ENCODE measurements around the gene IL23R. TPM values are rescaled to one million over a fixed set of nuclear protein-coding genes. Genes with fewer than 3 reads are reported as not detected.
"Not testable (repeated sequence)": the region's sequence is repeated elsewhere in the genome, so short reads cannot be mapped to it uniquely, and the experiment has no call there.

The IL23R gene
- total RNA-seq, 4 donors from 2014 or later = not detected

GRCh38 chr1:67201891-67202290, 35.6 kb downstream of the IL23R start:
- H3K27me3 ChIP-seq = no peaks in the 10 kb centered on the region
- H3K36me3 ChIP-seq = no peaks in the 10 kb centered on the region
- WGBS, 2 donors = 72 to 88% methylated on average over 1 of the region's 1 CpG
- no peaks in the 10 kb centered on the region for H3K9me3 ChIP-seq
- DNase-seq (ENCODE audit: low spot score in 2 of 2) = no peak
- TF ChIP-seq EP300 (IDR thresholded peaks at IDR 0.05) (no peak), POLR2A (IDR thresholded peaks at IDR 0.05) (no peak), CTCF (IDR thresholded peaks at IDR 0.05) (no peak)
- no peak overlapping the region for H3K4me3 ChIP-seq
- H3K27ac ChIP-seq = no peak overlapping the region
- no peaks in the 10 kb centered on the region for H3K4me1 ChIP-seq

- no peaks in the 10 kb centered on the region for H3K4me1 ChIP-seq
- no peak for TF ChIP-seq CTCF (IDR thresholded peaks at IDR 0.05)
- no peak for TF ChIP-seq POLR2A (IDR thresholded peaks at IDR 0.05)
- TF ChIP-seq EP300 (IDR thresholded peaks at IDR 0.05) = no peak
- H3K4me3 ChIP-seq = no peak overlapping the region
- H3K27me3 ChIP-seq = no peaks in the 10 kb centered on the region
- H3K36me3 ChIP-seq = no peaks in the 10 kb centered on the region
- no peak overlapping the region for H3K27ac ChIP-seq
- H3K9me3 ChIP-seq = no peaks in the 10 kb centered on the region
- 72 to 75% methylated on average over 8 of the region's 8 CpGs for WGBS, 2 donors
- no peak for DNase-seq (ENCODE audit: low spot score in 2 of 2)
Observed at GRCh38 chr1:67204298-67204980, 38.2 kb downstream of the IL23R start.

- not testable (repeated sequence) for H3K4me1 ChIP-seq; H3K27ac ChIP-seq; H3K4me3 ChIP-seq; H3K9me3 ChIP-seq; DNase-seq (ENCODE audit: low spot score in 2 of 2); H3K27me3 ChIP-seq; H3K36me3 ChIP-seq
- 93 to 94% methylated on average over 5 of the region's 5 CpGs for WGBS, 2 donors
Observed at GRCh38 chr1:67207398-67207797, 41.1 kb downstream of the IL23R start.

GRCh38 chr1:67208217-67208616, 42.0 kb downstream of the IL23R start:
- H3K27me3 ChIP-seq = no peaks in the 10 kb centered on the region
- no peaks in the 10 kb centered on the region for H3K9me3 ChIP-seq
- no peaks in the 10 kb centered on the region for H3K36me3 ChIP-seq
- no peaks in the 10 kb centered on the region for H3K4me1 ChIP-seq
- 74 to 78% methylated on average over 2 of the region's 2 CpGs for WGBS, 2 donors
- no peak for DNase-seq (ENCODE audit: low spot score in 2 of 2)
- H3K27ac ChIP-seq = no peak overlapping the region
- H3K4me3 ChIP-seq = no peak overlapping the region
- TF ChIP-seq CTCF (IDR thresholded peaks at IDR 0.05) (no peak), POLR2A (IDR thresholded peaks at IDR 0.05) (no peak), EP300 (IDR thresholded peaks at IDR 0.05) (no peak)

GRCh38 chr1:67209521-67209920, 43.3 kb downstream of the IL23R start:
- H3K36me3 ChIP-seq = no peaks in the 10 kb centered on the region
- H3K9me3 ChIP-seq = no peaks in the 10 kb centered on the region
- no peaks in the 10 kb centered on the region for H3K4me1 ChIP-seq
- no peaks in the 10 kb centered on the region for H3K27me3 ChIP-seq
- 47 to 53% methylated on average over 3 of the region's 3 CpGs for WGBS, 2 donors
- no peak overlapping the region for H3K27ac ChIP-seq
- H3K4me3 ChIP-seq = no peak overlapping the region
- TF ChIP-seq CTCF (IDR thresholded peaks at IDR 0.05) (no peak), EP300 (IDR thresholded peaks at IDR 0.05) (no peak), POLR2A (IDR thresholded peaks at IDR 0.05) (no peak)
- DNase-seq (ENCODE audit: low spot score in 2 of 2) = no peak
